Lower leg skin (tissue), 3 donors: Measurements from ENCODE around the gene BRD7.

Source experiments
- CTCF ChIP-seq, 3 donors: fragments of 450-650 bp; IDR thresholded peaks; one replicate each; pipeline ENCODE4 v1.5.1; 2016; ENCODE audit warnings: antibody characterized with exemption in 3 of 3, mild to moderate bottlenecking in 3 of 3, moderate library complexity in 2 of 3
- POLR2A ChIP-seq, 2 donors: fragments of 450-650 bp; IDR thresholded peaks; one replicate each; pipeline ENCODE4 v1.6.1; 2016 to 2017; ENCODE audit warnings: antibody characterized with exemption in 2 of 2, mild to moderate bottlenecking in 1 of 2, moderate library complexity in 1 of 2

- no peak for TF ChIP-seq POLR2A (IDR thresholded peaks at IDR 0.05)
- no peak for TF ChIP-seq CTCF (IDR thresholded peaks at IDR 0.05)
Observed at GRCh38 chr16:50309156-50309526, 59.6 kb downstream of the BRD7 start.
